Astrocyte of the spinal cord (primary cell): Measurements from ENCODE around the gene LSR.

Experiments
- DNase-seq: peaks from one replicate; pipeline ENCODE4 v3.0.0; 2011; ENCODE audit warnings: low read depth, low spot score
- H3K4me3 ChIP-seq: 2 replicates; pipeline ENCODE4 v1.5.1; 2011; ENCODE audit warnings: low read depth, mild to moderate bottlenecking, low read length, moderate library complexity
- in situ Hi-C: cut with HindIII; loops from 2 replicates; pipeline ENCODE4 v1.10.0; 2017; ENCODE audit warnings: low sequenced_read_pairs
- TF ChIP-seq, protein P1 (sequence below): IDR thresholded peaks from 2 replicates; pipeline ENCODE4 v1.5.1; 2012; ENCODE audit warnings: low read depth, mild to moderate bottlenecking, low read length, inconsistent platforms

The LSR gene

DNA sequence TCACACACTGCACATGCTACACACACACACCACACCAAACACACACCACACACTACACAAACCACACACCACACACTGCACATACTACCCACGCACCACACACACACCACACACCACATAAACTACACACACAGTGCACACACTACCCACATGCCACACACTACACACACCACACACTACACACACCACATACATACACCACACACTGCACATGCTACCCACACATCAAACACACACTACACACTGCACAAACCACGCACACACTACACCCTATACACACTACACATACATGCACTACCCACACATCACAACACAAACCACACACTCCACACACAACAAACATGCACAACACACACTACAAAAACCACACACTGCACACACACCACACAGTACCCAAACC lies 49.1 kb downstream of the LSR start:
- DNase-seq, result no peak
- in situ Hi-C loops, result no loop called here
- TF ChIP-seq, protein P1, sequence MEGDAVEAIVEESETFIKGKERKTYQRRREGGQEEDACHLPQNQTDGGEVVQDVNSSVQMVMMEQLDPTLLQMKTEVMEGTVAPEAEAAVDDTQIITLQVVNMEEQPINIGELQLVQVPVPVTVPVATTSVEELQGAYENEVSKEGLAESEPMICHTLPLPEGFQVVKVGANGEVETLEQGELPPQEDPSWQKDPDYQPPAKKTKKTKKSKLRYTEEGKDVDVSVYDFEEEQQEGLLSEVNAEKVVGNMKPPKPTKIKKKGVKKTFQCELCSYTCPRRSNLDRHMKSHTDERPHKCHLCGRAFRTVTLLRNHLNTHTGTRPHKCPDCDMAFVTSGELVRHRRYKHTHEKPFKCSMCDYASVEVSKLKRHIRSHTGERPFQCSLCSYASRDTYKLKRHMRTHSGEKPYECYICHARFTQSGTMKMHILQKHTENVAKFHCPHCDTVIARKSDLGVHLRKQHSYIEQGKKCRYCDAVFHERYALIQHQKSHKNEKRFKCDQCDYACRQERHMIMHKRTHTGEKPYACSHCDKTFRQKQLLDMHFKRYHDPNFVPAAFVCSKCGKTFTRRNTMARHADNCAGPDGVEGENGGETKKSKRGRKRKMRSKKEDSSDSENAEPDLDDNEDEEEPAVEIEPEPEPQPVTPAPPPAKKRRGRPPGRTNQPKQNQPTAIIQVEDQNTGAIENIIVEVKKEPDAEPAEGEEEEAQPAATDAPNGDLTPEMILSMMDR, result no peak
- no peak overlapping the region for H3K4me3 ChIP-seq

DNA sequence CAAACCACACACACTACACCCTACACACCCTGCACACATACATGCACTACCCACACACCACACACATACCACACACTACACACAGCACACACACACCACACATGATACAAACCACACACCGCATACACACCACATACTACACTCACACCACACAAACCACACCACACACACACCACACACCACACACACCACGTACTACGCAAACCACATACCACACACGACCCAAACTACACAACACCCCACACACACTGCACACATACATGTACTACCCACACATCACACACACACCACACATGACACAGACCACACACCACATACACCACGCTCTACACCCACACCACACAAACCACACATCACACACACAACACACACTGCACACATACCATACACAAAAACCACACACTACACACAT lies 49.8 kb downstream of the LSR start:
- no peak for DNase-seq
- H3K4me3 ChIP-seq, result no peak overlapping the region
- TF ChIP-seq, protein P1, result no peak
- in situ Hi-C loops, result no loop called here

DNA sequence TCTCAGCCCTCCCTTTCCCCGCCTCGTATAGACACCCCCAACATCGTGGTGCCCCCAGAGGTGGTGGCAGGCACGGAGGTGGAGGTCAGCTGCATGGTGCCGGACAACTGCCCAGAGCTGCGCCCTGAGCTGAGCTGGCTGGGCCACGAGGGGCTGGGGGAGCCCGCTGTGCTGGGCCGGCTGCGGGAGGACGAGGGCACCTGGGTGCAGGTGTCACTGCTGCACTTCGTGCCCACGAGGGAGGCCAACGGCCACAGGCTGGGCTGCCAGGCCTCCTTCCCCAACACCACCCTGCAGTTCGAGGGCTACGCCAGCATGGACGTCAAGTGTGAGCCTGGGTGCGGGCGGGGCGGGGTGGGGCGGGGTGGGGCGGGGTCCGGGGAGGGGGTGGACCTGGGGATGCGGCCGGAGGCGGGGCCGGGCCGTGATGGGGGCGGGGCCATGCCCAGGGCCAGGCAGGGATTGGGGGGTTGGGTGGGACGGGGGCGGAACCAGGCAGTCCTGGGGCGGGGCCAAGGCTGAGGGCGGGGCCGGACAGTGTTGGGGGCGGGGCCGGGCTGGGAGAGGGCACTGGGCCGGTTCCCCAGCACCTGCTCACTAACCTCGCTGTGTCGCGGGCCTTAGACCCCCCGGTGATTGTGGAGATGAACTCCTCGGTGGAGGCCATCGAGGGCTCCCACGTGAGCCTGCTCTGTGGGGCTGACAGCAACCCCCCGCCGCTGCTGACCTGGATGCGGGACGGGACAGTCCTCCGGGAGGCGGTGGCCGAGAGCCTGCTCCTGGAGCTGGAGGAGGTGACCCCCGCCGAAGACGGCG lies 50.9 kb downstream of the LSR start:
- TF ChIP-seq, protein P1, result no peak
- in situ Hi-C loops, result no loop called here
- H3K4me3 ChIP-seq, result no peak overlapping the region
- no peak for DNase-seq

DNA sequence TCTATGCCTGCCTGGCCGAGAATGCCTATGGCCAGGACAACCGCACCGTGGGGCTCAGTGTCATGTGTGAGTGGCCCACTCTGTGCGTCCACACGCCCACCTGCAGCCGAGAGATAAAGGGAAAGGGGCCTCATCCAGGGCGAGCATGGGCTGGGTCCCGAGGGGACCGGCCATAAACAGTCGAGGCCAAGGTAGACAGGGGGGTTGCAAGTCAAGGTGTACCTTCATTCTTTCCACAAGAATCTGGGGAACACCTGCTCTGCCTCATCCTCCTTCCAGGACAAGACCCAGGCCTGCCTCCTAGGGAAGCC lies 51.5 kb downstream of the LSR start:
- no peak overlapping the region for H3K4me3 ChIP-seq
- DNase-seq, result no peak

DNA sequence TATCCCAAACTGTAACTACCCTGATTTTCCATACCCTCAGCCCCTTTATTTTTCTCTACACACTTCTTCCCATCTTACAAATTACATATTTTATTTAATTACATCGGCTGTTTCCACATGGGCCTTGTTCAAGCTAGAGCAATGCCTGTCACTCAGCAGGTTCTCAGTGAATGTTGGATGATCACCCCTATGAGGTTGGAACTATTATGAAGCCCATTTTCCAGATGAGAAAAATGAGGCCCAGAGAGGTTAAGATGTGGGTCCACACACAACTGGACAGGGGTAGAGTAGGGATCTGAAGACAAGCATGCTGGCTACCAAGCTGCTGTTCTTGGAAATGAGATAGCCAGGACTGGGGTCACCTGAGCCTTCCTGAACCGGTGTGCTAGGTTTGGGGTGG lies 53.2 kb downstream of the LSR start:
- DNase-seq, result no peak
- in situ Hi-C loops, result no loop called here
- H3K4me3 ChIP-seq, result no peak overlapping the region
- TF ChIP-seq, protein P1, result no peak

More for the DNA sequence above, 51.5 kb downstream of the LSR start:
- in situ Hi-C loops, result no loop called here
- TF ChIP-seq, protein P1, result no peak

DNA sequence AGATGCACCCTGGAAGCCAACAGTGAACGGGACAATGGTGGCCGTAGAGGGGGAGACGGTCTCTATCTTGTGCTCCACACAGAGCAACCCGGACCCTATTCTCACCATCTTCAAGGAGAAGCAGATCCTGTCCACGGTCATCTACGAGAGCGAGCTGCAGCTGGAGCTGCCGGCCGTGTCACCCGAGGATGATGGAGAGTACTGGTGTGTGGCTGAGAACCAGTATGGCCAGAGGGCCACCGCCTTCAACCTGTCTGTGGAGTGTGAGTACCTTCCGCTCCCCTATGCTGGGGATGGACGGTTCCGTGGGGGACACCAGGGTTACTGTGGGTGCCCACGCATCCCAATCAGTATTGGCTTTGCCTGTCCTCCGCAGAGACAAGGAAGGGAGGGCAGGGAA lies 53.6 kb downstream of the LSR start:
- H3K4me3 ChIP-seq, result no peak overlapping the region
- TF ChIP-seq, protein P1, result no peak
- in situ Hi-C loops, result no loop called here
- DNase-seq, result no peak
